ENCODE measurements around the gene ALOX5.
"Not testable (repeated sequence)": the region's sequence is repeated elsewhere in the genome, so short reads cannot be mapped to it uniquely, and the experiment has no call there.

Gene ALOX5

DNA sequence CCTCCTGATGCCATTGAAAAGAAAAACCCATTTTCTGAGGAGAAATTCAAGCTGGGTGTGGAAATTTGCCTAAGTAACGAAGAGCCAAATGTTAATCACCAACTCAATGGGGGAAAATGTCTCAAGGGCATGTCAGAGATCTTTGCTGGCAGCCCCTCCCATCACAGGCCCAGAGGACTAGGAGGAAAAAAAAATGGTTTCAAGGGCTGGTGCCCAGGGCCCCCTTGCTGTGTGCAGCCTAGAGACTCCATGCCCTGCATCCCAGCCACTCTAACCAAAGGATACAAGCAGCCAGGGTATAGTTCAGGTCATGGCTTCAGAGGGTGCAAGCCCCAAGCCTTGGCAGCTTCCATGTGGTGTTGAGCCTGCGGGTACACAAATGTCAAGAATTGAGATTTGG lies 106.3 kb downstream of the ALOX5 start:
- TF ChIP-seq, protein P1, sequence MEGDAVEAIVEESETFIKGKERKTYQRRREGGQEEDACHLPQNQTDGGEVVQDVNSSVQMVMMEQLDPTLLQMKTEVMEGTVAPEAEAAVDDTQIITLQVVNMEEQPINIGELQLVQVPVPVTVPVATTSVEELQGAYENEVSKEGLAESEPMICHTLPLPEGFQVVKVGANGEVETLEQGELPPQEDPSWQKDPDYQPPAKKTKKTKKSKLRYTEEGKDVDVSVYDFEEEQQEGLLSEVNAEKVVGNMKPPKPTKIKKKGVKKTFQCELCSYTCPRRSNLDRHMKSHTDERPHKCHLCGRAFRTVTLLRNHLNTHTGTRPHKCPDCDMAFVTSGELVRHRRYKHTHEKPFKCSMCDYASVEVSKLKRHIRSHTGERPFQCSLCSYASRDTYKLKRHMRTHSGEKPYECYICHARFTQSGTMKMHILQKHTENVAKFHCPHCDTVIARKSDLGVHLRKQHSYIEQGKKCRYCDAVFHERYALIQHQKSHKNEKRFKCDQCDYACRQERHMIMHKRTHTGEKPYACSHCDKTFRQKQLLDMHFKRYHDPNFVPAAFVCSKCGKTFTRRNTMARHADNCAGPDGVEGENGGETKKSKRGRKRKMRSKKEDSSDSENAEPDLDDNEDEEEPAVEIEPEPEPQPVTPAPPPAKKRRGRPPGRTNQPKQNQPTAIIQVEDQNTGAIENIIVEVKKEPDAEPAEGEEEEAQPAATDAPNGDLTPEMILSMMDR (IDR thresholded peaks at IDR 0.05; ENCODE audit: extremely low read depth, insufficient read depth, missing control alignments) = no peak
- in situ Hi-C loops (cut with MboI; ENCODE audit: low pct_unique_long_range_greater_than_20kb, low sequenced_read_pairs, unreplicated experiment) = no loop called here
- no peak for DNase-seq (ENCODE audit: low spot score)

DNA sequence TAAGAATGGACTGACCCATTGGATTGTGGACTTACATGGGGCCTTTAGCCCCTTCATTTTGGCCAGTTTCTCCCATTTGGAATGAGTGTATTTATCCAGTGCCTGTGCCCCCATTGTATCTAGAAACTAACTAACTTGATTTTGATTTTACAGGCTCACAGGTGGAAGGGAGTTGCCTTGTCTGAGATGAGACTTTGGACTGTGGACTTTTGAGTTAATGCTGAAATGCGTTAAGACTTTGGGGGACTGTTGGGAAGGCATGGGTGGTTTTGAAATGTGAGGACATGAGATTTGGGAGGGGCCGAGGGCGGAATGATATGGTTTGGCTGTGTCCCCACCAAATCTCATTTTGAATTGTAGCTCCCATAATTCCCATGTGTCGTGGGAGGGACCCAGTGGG lies 107.1 kb downstream of the ALOX5 start:
- DNase-seq (ENCODE audit: low spot score) = not testable (repeated sequence)

DNA sequence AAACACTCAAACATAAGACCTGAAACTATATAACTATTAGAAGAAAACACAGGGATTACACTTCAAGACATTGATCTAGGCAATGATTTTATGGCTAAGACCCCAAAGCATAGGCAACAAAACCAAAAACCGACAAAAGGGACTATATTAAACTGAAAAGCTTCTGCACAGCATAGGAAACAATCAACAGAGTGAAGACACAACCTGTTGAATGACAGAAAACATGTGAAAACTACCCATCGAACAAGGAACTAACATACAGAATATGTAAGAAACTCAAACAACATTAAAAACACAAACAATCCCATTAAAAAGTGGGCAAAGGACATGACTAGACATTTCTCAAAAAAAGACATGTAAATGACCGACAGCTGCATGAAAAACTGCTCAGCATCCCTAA lies 109.0 kb downstream of the ALOX5 start:
- DNase-seq (ENCODE audit: low spot score) = no peak
- in situ Hi-C loops (cut with MboI; ENCODE audit: low pct_unique_long_range_greater_than_20kb, low sequenced_read_pairs, unreplicated experiment) = no loop called here
- TF ChIP-seq, protein P1 (IDR thresholded peaks at IDR 0.05; ENCODE audit: extremely low read depth, insufficient read depth, missing control alignments) = no peak

More for the DNA sequence above, 107.1 kb downstream of the ALOX5 start:
- in situ Hi-C loops (cut with MboI; ENCODE audit: low pct_unique_long_range_greater_than_20kb, low sequenced_read_pairs, unreplicated experiment) = not testable (repeated sequence)

DNA sequence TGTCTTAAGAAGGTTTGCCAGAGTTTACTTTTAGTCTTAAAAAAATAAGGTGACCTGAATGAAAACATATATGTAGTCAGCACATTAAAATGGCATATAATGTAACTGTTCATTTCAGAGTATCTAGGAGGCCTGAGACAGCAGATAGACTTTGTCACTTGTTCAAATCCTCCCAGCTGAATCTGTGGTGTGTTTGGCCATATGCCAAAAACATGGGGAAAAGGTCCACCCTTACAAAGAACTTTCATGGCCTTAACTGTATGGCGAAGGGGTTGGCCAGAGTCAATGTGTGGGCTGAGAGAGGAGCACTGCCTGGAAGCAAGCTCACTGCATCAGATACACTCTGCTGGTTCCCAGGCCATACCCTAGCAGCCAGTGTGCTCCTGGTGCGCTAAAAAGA lies 113.7 kb downstream of the ALOX5 start:
- DNase-seq (ENCODE audit: low spot score) = no peak
- TF ChIP-seq, protein P1 (IDR thresholded peaks at IDR 0.05; ENCODE audit: extremely low read depth, insufficient read depth, missing control alignments) = no peak
- in situ Hi-C loops (cut with MboI; ENCODE audit: low pct_unique_long_range_greater_than_20kb, low sequenced_read_pairs, unreplicated experiment) = no loop called here

DNA sequence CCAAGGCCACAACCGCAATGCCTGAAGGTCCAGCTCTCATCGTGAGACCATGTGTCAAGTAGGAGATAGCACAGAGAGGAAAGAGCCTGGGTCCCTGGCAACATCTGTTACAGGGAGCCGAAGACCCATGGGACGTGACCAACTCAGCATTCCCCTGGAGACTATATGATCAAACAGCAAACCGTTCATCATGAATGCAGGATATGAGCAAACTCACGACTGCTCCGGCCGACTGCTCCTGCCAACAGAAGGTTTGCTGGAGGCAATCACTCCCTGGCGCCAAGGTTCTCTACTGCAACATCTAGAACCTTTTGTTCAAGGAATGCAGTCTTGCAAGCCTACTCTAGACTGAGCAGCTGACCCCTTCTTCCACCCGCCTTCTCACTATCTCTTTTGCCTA lies 114.3 kb downstream of the ALOX5 start:
- no peak for DNase-seq (ENCODE audit: low spot score)
- in situ Hi-C loops (cut with MboI; ENCODE audit: low pct_unique_long_range_greater_than_20kb, low sequenced_read_pairs, unreplicated experiment) = no loop called here
- TF ChIP-seq, protein P1 (IDR thresholded peaks at IDR 0.05; ENCODE audit: extremely low read depth, insufficient read depth, missing control alignments) = no peak

DNA sequence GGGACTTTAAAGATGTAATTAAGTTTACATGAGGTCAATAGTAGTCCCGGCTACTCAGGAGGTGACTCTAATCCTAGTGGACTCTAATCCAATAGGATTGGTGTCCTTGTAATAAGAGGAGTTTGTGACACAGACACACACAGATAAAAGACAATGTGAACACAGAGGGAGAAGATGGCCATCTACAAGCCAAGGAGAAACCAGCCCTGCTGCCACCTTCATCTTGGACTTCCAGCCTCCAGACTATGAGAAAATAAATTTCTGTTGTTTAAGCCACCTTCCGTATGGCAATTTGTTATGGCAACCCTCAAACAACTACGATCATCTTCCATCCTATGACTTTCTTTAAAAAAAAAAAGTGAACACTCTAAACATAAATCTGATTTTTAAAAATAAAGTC lies 116.3 kb downstream of the ALOX5 start:
- TF ChIP-seq, protein P1 (IDR thresholded peaks at IDR 0.05; ENCODE audit: extremely low read depth, insufficient read depth, missing control alignments) = no peak
- no peak for DNase-seq (ENCODE audit: low spot score)
- in situ Hi-C loops (cut with MboI; ENCODE audit: low pct_unique_long_range_greater_than_20kb, low sequenced_read_pairs, unreplicated experiment) = no loop called here

DNA sequence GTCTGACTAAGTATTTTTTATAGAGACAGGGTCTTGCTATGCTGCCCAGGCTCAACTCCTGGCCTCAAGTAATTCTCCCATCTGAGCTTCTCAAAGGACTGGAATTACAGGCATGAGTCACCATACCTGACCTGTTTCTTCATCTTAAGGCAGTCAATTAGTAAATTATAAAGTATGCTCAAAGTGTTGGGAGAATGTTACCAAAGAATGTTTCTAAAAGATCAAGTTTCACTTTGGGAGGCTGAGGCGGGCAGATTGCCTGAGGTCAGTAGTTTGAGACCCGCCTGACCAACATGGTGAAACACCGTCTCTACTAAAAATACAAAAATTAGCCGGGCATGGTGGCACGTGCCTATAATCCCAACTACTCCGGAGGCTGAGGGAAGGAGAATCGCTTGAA lies 117.0 kb downstream of the ALOX5 start:
- in situ Hi-C loops (cut with MboI; ENCODE audit: low pct_unique_long_range_greater_than_20kb, low sequenced_read_pairs, unreplicated experiment) = no loop called here
- TF ChIP-seq, protein P1 (IDR thresholded peaks at IDR 0.05; ENCODE audit: extremely low read depth, insufficient read depth, missing control alignments) = no peak
- DNase-seq (ENCODE audit: low spot score) = no peak
